OCI-LY1 (cell line): ENCODE data around the gene SPSB1.

ENCODE experiments used
- EZH2 ChIP-seq: fragments of 200-600 bp; sonication (generic), shearing (Covaris generic); IDR thresholded peaks from 2 replicates; pipeline ENCODE4 v1.8.0; 2017; ENCODE audit warnings: borderline replicate concordance, mixed run types, mild to moderate bottlenecking, antibody characterized with exemption, low read length, moderate library complexity, mixed read lengths
- TF ChIP-seq, protein P1 (sequence below): fragments of 200-600 bp; sonication (generic), shearing (Covaris generic); IDR thresholded peaks from 2 replicates; pipeline ENCODE4 v1.5.1; 2017; ENCODE audit warnings: mild to moderate bottlenecking, antibody characterized with exemption, low read length, moderate library complexity, mixed read lengths

DNA sequence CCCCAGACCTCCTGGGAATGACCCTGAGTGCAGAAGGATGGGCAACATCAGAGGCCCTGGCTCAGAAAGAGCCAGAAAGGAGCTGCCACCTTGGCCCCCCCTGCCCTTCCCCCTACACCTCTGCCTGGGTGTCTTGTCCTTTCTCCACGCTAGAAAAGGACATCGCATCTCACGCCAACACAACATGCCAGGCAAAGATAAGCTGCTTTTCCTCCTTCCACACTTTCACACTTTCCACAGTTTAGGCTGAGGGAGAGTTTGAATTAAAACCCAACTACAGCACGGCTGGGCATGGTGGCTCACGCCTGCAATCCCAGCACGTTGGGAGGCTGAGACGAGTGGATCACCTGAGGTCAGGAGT lies 109.5 kb downstream of the SPSB1 start:
- TF ChIP-seq, protein P1, sequence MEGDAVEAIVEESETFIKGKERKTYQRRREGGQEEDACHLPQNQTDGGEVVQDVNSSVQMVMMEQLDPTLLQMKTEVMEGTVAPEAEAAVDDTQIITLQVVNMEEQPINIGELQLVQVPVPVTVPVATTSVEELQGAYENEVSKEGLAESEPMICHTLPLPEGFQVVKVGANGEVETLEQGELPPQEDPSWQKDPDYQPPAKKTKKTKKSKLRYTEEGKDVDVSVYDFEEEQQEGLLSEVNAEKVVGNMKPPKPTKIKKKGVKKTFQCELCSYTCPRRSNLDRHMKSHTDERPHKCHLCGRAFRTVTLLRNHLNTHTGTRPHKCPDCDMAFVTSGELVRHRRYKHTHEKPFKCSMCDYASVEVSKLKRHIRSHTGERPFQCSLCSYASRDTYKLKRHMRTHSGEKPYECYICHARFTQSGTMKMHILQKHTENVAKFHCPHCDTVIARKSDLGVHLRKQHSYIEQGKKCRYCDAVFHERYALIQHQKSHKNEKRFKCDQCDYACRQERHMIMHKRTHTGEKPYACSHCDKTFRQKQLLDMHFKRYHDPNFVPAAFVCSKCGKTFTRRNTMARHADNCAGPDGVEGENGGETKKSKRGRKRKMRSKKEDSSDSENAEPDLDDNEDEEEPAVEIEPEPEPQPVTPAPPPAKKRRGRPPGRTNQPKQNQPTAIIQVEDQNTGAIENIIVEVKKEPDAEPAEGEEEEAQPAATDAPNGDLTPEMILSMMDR = no peak
- TF ChIP-seq EZH2 = no peak
